H1 (cell line): Measurements from ENCODE around the gene MCOLN3. TPM values are rescaled to one million over a fixed set of nuclear protein-coding genes. Genes with fewer than 3 reads are reported as not detected.

ENCODE experiments used
- FOSL1 ChIP-seq: IDR thresholded peaks from 2 replicates; pipeline ENCODE4 v1.6.1; 2011; ENCODE audit warnings: mild to moderate bottlenecking, low read depth, low read length, moderate library complexity; ENCODE audit not compliant: insufficient read depth
- RAD21 ChIP-seq, 2 experiments: IDR thresholded peaks in 1 of 2; conservative IDR thresholded peaks in 1 of 2; 2 replicates each; pipeline ENCODE4 v1.6.1; 2011; ENCODE audit warnings: low read depth in 2 of 2, low read length in 2 of 2, improper control_type of control experiment in 1 of 2, inconsistent platforms in 1 of 2, mild to moderate bottlenecking in 1 of 2, moderate library complexity in 1 of 2
- RFX5 ChIP-seq: IDR thresholded peaks from 2 replicates; pipeline ENCODE4 v1.6.1; 2011; ENCODE audit warnings: low read depth, low read length, improper control_type of control experiment, borderline replicate concordance
- SRF ChIP-seq: IDR thresholded peaks from 2 replicates; pipeline ENCODE4 v1.6.1; 2011; ENCODE audit warnings: mild to moderate bottlenecking, low read depth, low read length, moderate library complexity
- TCF12 ChIP-seq: IDR thresholded peaks from 2 replicates; pipeline ENCODE4 v1.6.1; 2011; ENCODE audit warnings: low read depth, mild to moderate bottlenecking, low read length
- TEAD4 ChIP-seq: IDR thresholded peaks from 2 replicates; pipeline ENCODE4 v1.6.1; 2012; ENCODE audit warnings: low read depth, low read length, inconsistent platforms, mixed read lengths
- polyA plus RNA-seq, 7 experiments: library from polyadenylated mRNA; depleted of rRNA in 3 of 7; stranded (reverse) in 5 of 7; unstranded in 2 of 7; fragments of >200 nt in 5 of 7; fragments of 200-250 nt in 2 of 7; gene quantifications; 1 replicate in 5 of 7; 2 replicates in 1 of 7; 4 replicates in 1 of 7; pipeline versions ENCODE4 v1.2.1 to v1.2.3, GENCODE V29; 2011 to 2013; ENCODE audit warnings: missing spikeins in 2 of 7, mixed read lengths in 2 of 7
- total RNA-seq: library from RNA; stranded (reverse); fragmentation: NEBNext Ultra II Directional; extraction: Animal tissue kit (Norgen Biotek cat#: 25700); gene quantifications from 2 replicates; pipeline ENCODE4 v1.2.1, GENCODE V29; 2021
- TF ChIP-seq, protein P1 (sequence below): fragments of 300-600 bp; sonication (generic); IDR thresholded peaks from 2 replicates; pipeline ENCODE4 v1.7.1; 2012; ENCODE audit warnings: low read length, moderate library complexity, mild to moderate bottlenecking, inconsistent platforms; ENCODE audit not compliant: insufficient replicate concordance
- TF ChIP-seq, protein P2 (sequence below): IDR thresholded peaks from 2 replicates; pipeline ENCODE4 v1.6.1; 2012; ENCODE audit warnings: low read length, inconsistent platforms

Gene MCOLN3
- total and polyA plus RNA-seq, 2 of the 8 experiments (the other 6 are each of a cell fraction or from before 2014, with no cell fraction given) = 3.8 to 4.9 TPM

DNA sequence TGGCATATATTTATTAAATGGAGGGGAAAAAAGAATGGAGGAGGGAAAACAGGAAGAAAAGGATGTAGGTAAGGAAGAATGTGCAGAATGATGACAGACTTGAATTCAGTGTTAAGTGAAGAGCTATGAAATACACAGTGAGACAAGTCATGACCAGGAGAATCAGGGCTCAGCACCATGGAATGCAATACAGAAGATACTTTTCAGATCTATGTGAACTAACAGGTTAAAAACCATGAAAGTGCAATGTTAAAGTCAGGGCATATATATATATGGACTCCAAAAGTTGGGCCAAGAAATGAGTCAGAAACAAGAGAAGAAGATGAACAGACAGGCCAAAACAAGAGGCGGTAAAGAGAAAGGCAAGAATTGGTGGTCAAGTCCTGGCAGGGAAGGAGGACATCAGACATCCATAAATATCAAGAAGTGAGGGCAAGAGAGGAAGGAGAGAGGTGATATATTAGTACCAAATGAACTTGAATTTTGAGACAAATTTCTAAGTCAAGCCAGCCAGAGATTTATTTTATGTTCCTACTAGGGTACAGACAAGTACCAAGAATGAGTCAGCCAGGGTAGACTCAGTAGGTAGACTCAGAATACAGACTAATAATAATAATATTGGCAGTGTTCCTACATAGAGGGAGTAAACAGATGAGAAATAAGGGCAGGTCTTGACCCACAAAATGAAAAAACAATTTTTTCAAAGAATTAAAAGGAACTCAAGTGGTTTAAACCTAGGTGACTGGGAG lies 39.5 kb upstream of the MCOLN3 start (continued):
- TF ChIP-seq, protein P1, sequence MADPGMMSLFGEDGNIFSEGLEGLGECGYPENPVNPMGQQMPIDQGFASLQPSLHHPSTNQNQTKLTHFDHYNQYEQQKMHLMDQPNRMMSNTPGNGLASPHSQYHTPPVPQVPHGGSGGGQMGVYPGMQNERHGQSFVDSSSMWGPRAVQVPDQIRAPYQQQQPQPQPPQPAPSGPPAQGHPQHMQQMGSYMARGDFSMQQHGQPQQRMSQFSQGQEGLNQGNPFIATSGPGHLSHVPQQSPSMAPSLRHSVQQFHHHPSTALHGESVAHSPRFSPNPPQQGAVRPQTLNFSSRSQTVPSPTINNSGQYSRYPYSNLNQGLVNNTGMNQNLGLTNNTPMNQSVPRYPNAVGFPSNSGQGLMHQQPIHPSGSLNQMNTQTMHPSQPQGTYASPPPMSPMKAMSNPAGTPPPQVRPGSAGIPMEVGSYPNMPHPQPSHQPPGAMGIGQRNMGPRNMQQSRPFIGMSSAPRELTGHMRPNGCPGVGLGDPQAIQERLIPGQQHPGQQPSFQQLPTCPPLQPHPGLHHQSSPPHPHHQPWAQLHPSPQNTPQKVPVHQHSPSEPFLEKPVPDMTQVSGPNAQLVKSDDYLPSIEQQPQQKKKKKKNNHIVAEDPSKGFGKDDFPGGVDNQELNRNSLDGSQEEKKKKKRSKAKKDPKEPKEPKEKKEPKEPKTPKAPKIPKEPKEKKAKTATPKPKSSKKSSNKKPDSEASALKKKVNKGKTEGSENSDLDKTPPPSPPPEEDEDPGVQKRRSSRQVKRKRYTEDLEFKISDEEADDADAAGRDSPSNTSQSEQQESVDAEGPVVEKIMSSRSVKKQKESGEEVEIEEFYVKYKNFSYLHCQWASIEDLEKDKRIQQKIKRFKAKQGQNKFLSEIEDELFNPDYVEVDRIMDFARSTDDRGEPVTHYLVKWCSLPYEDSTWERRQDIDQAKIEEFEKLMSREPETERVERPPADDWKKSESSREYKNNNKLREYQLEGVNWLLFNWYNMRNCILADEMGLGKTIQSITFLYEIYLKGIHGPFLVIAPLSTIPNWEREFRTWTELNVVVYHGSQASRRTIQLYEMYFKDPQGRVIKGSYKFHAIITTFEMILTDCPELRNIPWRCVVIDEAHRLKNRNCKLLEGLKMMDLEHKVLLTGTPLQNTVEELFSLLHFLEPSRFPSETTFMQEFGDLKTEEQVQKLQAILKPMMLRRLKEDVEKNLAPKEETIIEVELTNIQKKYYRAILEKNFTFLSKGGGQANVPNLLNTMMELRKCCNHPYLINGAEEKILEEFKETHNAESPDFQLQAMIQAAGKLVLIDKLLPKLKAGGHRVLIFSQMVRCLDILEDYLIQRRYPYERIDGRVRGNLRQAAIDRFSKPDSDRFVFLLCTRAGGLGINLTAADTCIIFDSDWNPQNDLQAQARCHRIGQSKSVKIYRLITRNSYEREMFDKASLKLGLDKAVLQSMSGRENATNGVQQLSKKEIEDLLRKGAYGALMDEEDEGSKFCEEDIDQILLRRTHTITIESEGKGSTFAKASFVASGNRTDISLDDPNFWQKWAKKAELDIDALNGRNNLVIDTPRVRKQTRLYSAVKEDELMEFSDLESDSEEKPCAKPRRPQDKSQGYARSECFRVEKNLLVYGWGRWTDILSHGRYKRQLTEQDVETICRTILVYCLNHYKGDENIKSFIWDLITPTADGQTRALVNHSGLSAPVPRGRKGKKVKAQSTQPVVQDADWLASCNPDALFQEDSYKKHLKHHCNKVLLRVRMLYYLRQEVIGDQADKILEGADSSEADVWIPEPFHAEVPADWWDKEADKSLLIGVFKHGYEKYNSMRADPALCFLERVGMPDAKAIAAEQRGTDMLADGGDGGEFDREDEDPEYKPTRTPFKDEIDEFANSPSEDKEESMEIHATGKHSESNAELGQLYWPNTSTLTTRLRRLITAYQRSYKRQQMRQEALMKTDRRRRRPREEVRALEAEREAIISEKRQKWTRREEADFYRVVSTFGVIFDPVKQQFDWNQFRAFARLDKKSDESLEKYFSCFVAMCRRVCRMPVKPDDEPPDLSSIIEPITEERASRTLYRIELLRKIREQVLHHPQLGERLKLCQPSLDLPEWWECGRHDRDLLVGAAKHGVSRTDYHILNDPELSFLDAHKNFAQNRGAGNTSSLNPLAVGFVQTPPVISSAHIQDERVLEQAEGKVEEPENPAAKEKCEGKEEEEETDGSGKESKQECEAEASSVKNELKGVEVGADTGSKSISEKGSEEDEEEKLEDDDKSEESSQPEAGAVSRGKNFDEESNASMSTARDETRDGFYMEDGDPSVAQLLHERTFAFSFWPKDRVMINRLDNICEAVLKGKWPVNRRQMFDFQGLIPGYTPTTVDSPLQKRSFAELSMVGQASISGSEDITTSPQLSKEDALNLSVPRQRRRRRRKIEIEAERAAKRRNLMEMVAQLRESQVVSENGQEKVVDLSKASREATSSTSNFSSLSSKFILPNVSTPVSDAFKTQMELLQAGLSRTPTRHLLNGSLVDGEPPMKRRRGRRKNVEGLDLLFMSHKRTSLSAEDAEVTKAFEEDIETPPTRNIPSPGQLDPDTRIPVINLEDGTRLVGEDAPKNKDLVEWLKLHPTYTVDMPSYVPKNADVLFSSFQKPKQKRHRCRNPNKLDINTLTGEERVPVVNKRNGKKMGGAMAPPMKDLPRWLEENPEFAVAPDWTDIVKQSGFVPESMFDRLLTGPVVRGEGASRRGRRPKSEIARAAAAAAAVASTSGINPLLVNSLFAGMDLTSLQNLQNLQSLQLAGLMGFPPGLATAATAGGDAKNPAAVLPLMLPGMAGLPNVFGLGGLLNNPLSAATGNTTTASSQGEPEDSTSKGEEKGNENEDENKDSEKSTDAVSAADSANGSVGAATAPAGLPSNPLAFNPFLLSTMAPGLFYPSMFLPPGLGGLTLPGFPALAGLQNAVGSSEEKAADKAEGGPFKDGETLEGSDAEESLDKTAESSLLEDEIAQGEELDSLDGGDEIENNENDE = no peak
- TF ChIP-seq FOSL1 (no peak), RAD21 (IDR thresholded peaks at IDR 0.05 in 1 of 2, conservative IDR thresholded peaks at IDR 0.05 in 1 of 2; ENCODE audit: low read depth in 2 of 2, low read length in 2 of 2) (no peak), RFX5 (no peak), SRF (no peak), TCF12 (no peak), TEAD4 (no peak)
- TF ChIP-seq, protein P2, sequence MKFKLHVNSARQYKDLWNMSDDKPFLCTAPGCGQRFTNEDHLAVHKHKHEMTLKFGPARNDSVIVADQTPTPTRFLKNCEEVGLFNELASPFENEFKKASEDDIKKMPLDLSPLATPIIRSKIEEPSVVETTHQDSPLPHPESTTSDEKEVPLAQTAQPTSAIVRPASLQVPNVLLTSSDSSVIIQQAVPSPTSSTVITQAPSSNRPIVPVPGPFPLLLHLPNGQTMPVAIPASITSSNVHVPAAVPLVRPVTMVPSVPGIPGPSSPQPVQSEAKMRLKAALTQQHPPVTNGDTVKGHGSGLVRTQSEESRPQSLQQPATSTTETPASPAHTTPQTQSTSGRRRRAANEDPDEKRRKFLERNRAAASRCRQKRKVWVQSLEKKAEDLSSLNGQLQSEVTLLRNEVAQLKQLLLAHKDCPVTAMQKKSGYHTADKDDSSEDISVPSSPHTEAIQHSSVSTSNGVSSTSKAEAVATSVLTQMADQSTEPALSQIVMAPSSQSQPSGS = no peak
